Rectal smooth muscle tissue (tissue), 1 donor: Measurements from ENCODE around the gene SV2C.
"Not testable (repeated sequence)": the region's sequence is repeated elsewhere in the genome, so short reads cannot be mapped to it uniquely, and the experiment has no call there.

Source experiments
- H3K27ac ChIP-seq: one replicate; pipeline ENCODE4 v1.7.0; 2013; ENCODE audit warnings: low read depth, low read length, inconsistent platforms
- H3K27me3 ChIP-seq: one replicate; pipeline ENCODE4 v1.7.0; 2013; ENCODE audit warnings: low read length; ENCODE audit not compliant: control insufficient read depth, insufficient read depth
- H3K36me3 ChIP-seq: one replicate; pipeline ENCODE4 v1.7.0; 2013; ENCODE audit warnings: low read length; ENCODE audit not compliant: control insufficient read depth, insufficient read depth
- H3K4me1 ChIP-seq: one replicate; pipeline ENCODE4 v1.7.0; 2013; ENCODE audit warnings: low read length; ENCODE audit not compliant: control insufficient read depth, insufficient read depth
- H3K4me3 ChIP-seq: one replicate; pipeline ENCODE4 v1.7.0; 2013; ENCODE audit warnings: low read length
- H3K9ac ChIP-seq: one replicate; pipeline ENCODE4 v1.7.0; 2013; ENCODE audit warnings: low read length

SV2C gene

GRCh38 chr5:76223696-76224095 is 140.5 kb downstream of the SV2C start:
- Histone ChIP-seq H3K27ac (no peak overlapping the region), H3K9ac (no peak overlapping the region), H3K4me1 (no peaks in the 10 kb centered on the region), H3K27me3 (no peaks in the 10 kb centered on the region), H3K4me3 (no peak overlapping the region), H3K36me3 (no peaks in the 10 kb centered on the region)

- Histone ChIP-seq H3K9ac (no peak overlapping the region), H3K36me3 (no peaks in the 10 kb centered on the region), H3K27ac (no peak overlapping the region), H3K27me3 (no peaks in the 10 kb centered on the region), H3K4me3 (no peak overlapping the region), H3K4me1 (no peaks in the 10 kb centered on the region)
Measured at GRCh38 chr5:76224898-76225297, 141.7 kb downstream of the SV2C start.

GRCh38 chr5:76225336-76225735 is 142.2 kb downstream of the SV2C start:
- H3K27me3 ChIP-seq: no peaks in the 10 kb centered on the region
- no peak overlapping the region for H3K9ac ChIP-seq
- H3K27ac ChIP-seq: no peak overlapping the region
- no peaks in the 10 kb centered on the region for H3K4me1 ChIP-seq
- no peak overlapping the region for H3K4me3 ChIP-seq
- H3K36me3 ChIP-seq: no peaks in the 10 kb centered on the region

GRCh38 chr5:76229900-76230299 is 146.7 kb downstream of the SV2C start:
- Histone ChIP-seq H3K4me1 (no peaks in the 10 kb centered on the region), H3K9ac (no peak overlapping the region), H3K4me3 (no peak overlapping the region), H3K27ac (no peak overlapping the region), H3K36me3 (no peaks in the 10 kb centered on the region), H3K27me3 (no peaks in the 10 kb centered on the region)

GRCh38 chr5:76230711-76231285 is 147.6 kb downstream of the SV2C start:
- Histone ChIP-seq H3K4me1 (no peaks in the 10 kb centered on the region), H3K4me3 (no peak overlapping the region), H3K27ac (no peak overlapping the region), H3K9ac (no peak overlapping the region), H3K36me3 (no peaks in the 10 kb centered on the region), H3K27me3 (no peaks in the 10 kb centered on the region)

GRCh38 chr5:76234665-76235064 is 151.5 kb downstream of the SV2C start:
- Histone ChIP-seq H3K36me3 (no peaks in the 10 kb centered on the region), H3K27ac (no peak overlapping the region)

GRCh38 chr5:76236684-76237083 is 153.5 kb downstream of the SV2C start:
- Histone ChIP-seq H3K4me3 (no peak overlapping the region), H3K9ac (no peak overlapping the region), H3K27me3 (no peaks in the 10 kb centered on the region), H3K27ac (no peak overlapping the region), H3K4me1 (no peaks in the 10 kb centered on the region), H3K36me3 (no peaks in the 10 kb centered on the region)

More at GRCh38 chr5:76234665-76235064, 151.5 kb downstream of the SV2C start:
- no peaks in the 10 kb centered on the region for H3K4me1 ChIP-seq
- no peak overlapping the region for H3K4me3 ChIP-seq
- H3K9ac ChIP-seq: no peak overlapping the region
- no peaks in the 10 kb centered on the region for H3K27me3 ChIP-seq

- Histone ChIP-seq H3K4me3 (no peak overlapping the region), H3K36me3 (no peaks in the 10 kb centered on the region), H3K27ac (no peak overlapping the region), H3K4me1 (no peaks in the 10 kb centered on the region), H3K9ac (no peak overlapping the region), H3K27me3 (no peaks in the 10 kb centered on the region)
Measured at GRCh38 chr5:76240336-76240735, 157.2 kb downstream of the SV2C start.

- H3K27me3 ChIP-seq, H3K4me1 ChIP-seq, H3K9ac ChIP-seq: not testable (repeated sequence)
Measured at GRCh38 chr5:76242155-76242554, 159.0 kb downstream of the SV2C start.

GRCh38 chr5:76245590-76245989 is 162.4 kb downstream of the SV2C start:
- Histone ChIP-seq H3K27ac (no peak overlapping the region), H3K4me1 (no peaks in the 10 kb centered on the region), H3K9ac (no peak overlapping the region), H3K4me3 (no peak overlapping the region), H3K36me3 (no peaks in the 10 kb centered on the region), H3K27me3 (no peaks in the 10 kb centered on the region)

More at GRCh38 chr5:76242155-76242554, 159.0 kb downstream of the SV2C start:
- not testable (repeated sequence) for H3K27ac ChIP-seq, H3K36me3 ChIP-seq, H3K4me3 ChIP-seq

GRCh38 chr5:76249621-76250020 is 166.4 kb downstream of the SV2C start:
- H3K27me3 ChIP-seq: no peaks in the 10 kb centered on the region
- no peak overlapping the region for H3K27ac ChIP-seq
- no peak overlapping the region for H3K9ac ChIP-seq
- no peaks in the 10 kb centered on the region for H3K36me3 ChIP-seq
- H3K4me3 ChIP-seq: no peak overlapping the region
- no peaks in the 10 kb centered on the region for H3K4me1 ChIP-seq

GRCh38 chr5:76250463-76250862 is 167.3 kb downstream of the SV2C start:
- no peak overlapping the region for H3K4me3 ChIP-seq
- no peak overlapping the region for H3K9ac ChIP-seq
- no peak overlapping the region for H3K27ac ChIP-seq
- no peaks in the 10 kb centered on the region for H3K4me1 ChIP-seq
- H3K27me3 ChIP-seq: no peaks in the 10 kb centered on the region
- no peaks in the 10 kb centered on the region for H3K36me3 ChIP-seq

GRCh38 chr5:76251656-76252055 is 168.5 kb downstream of the SV2C start:
- Histone ChIP-seq H3K4me3 (no peak overlapping the region), H3K36me3 (no peaks in the 10 kb centered on the region), H3K27me3 (no peaks in the 10 kb centered on the region), H3K9ac (no peak overlapping the region), H3K4me1 (no peaks in the 10 kb centered on the region), H3K27ac (no peak overlapping the region)
